HG03139 (cell line): Measurements from ENCODE around the gene CRELD2.

ENCODE experiments used
- ATAC-seq: cut with Tn5 transposase; IDR thresholded peaks from one replicate; pipeline ENCODE4 v1.9.1; 2021; ENCODE audit not compliant: unreplicated experiment

The CRELD2 gene

GRCh38 chr22:49966041-49966773 lies 47.8 kb downstream of the CRELD2 start:
- no peak for ATAC-seq

- ATAC-seq: no peak
Observed at GRCh38 chr22:49966774-49967705, 48.6 kb downstream of the CRELD2 start.

GRCh38 chr22:49967706-49968208 lies 49.3 kb downstream of the CRELD2 start:
- ATAC-seq: no peak

- ATAC-seq: no peak
Observed at GRCh38 chr22:49968313-49968830, 49.9 kb downstream of the CRELD2 start.

- no peak for ATAC-seq
Observed at GRCh38 chr22:49968831-49969661, 50.6 kb downstream of the CRELD2 start.

GRCh38 chr22:49969751-49970527 lies 51.5 kb downstream of the CRELD2 start:
- ATAC-seq: no peak

GRCh38 chr22:49970528-49971231 lies 52.2 kb downstream of the CRELD2 start:
- peak; percentile 50 for ATAC-seq

- ATAC-seq: peak; percentile 10
Observed at GRCh38 chr22:49971232-49972162, 53.1 kb downstream of the CRELD2 start.

- no peak for ATAC-seq
Observed at GRCh38 chr22:49972163-49973017, 54.0 kb downstream of the CRELD2 start.

GRCh38 chr22:49973018-49973961 lies 54.9 kb downstream of the CRELD2 start:
- ATAC-seq: no peak

- ATAC-seq: no peak
Observed at GRCh38 chr22:49975543-49976389, 57.3 kb downstream of the CRELD2 start.

- no peak for ATAC-seq
Observed at GRCh38 chr22:49976439-49977175, 58.2 kb downstream of the CRELD2 start.
